NT2/D1 (cell line): ENCODE data around the gene RDH13.
"Not testable (repeated sequence)": the region's sequence is repeated elsewhere in the genome, so short reads cannot be mapped to it uniquely, and the experiment has no call there.

Source experiments
- DNase-seq: peaks from one replicate; pipeline ENCODE4 v3.0.0-alpha.2; 2011; ENCODE audit warnings: low read depth, low spot score
- H3K27me3 ChIP-seq: 2 replicates; pipeline ENCODE4 v1.6.0; 2011; ENCODE audit warnings: mild to moderate bottlenecking; ENCODE audit not compliant: insufficient read length, insufficient read depth
- H3K36me3 ChIP-seq: 2 replicates; pipeline ENCODE4 v1.6.1; 2011; ENCODE audit warnings: mild to moderate bottlenecking, low read length, mixed read lengths; ENCODE audit not compliant: insufficient read depth, insufficient read length
- H3K4me1 ChIP-seq: 2 replicates; pipeline ENCODE4 v1.5.1; 2011; ENCODE audit not compliant: insufficient read depth, insufficient read length
- H3K4me3 ChIP-seq: 2 replicates; pipeline ENCODE4 v1.5.1; 2011; ENCODE audit warnings: low read depth; ENCODE audit not compliant: insufficient read length
- H3K9ac ChIP-seq: 2 replicates; pipeline ENCODE4 v1.6.0; 2011; ENCODE audit warnings: low read depth; ENCODE audit not compliant: insufficient read length
- H3K9me3 ChIP-seq: 2 replicates; pipeline ENCODE4 v1.5.1; 2011; ENCODE audit warnings: mild to moderate bottlenecking, low read length; ENCODE audit not compliant: insufficient read depth
- SUZ12 ChIP-seq: IDR thresholded peaks from 2 replicates; pipeline ENCODE4 v1.6.1; 2011; ENCODE audit not compliant: insufficient read length, insufficient read depth; ENCODE audit errors: extremely low read depth
- YY1 ChIP-seq: IDR thresholded peaks from 2 replicates; pipeline ENCODE4 v1.6.1; 2011; ENCODE audit not compliant: insufficient read length, insufficient read depth
- ZNF274 ChIP-seq: IDR thresholded peaks from 2 replicates; pipeline ENCODE4 v1.6.1; 2011; ENCODE audit warnings: mild to moderate bottlenecking, low read depth, low read length

RDH13 gene, protein sequence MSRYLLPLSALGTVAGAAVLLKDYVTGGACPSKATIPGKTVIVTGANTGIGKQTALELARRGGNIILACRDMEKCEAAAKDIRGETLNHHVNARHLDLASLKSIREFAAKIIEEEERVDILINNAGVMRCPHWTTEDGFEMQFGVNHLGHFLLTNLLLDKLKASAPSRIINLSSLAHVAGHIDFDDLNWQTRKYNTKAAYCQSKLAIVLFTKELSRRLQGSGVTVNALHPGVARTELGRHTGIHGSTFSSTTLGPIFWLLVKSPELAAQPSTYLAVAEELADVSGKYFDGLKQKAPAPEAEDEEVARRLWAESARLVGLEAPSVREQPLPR

DNA sequence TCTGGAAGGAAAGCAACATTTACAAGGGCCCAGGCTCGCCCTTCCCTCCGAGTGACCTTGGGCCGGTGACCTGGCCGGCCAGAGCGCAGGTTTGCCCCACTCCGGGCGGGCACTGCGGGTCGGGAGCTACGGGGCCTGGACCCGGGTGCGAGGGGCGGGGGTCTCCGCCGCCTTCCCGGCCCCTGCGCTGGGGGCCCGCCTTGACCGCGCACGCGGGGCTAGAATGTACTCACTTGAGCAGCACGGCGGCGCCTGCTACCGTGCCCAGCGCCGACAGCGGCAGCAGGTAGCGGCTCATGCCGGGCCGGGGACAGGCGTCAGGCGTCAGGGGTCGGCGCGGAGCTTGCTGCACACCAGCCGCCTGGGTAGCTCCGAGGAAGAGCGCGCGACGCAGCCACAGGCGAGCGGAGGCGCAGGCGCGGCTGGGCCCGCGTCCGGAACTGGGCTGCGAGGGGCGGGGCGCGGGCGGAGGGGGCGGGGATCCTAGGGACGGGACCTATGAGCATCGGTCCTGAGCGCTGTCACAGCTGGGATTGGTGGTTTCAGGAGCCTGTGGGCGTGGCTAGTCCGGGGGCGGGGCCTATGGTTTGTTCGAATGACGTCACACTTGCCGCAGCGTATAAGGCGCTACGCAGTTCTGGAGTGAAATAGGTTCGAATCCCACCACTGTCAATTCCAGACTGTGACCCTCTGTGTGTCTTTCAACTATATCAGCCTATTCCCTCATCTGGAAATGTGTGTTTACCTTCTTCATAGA, at the start of gene RDH13:
RDH13 (minus strand) TSS at position 414 of the 757 bp plus-strand sequence; CDS start at position 298, 116 bp downstream.
- no peaks in the 10 kb centered on the region for H3K9me3 ChIP-seq
- H3K4me3 ChIP-seq, result peak within 1 kb of the TSS; percentile 56
- H3K9ac ChIP-seq, result peak within 1 kb of the TSS; percentile 72
- H3K27me3 ChIP-seq, result peaks cover 47% of the 10 kb centered on the region
- peaks cover 6% of the 10 kb centered on the region for H3K36me3 ChIP-seq
- TF ChIP-seq ZNF274 (no peak), SUZ12 (no peak), YY1 (no peak)
- H3K4me1 ChIP-seq, result peaks cover 4% of the 10 kb centered on the region
- DNase-seq, result peak; percentile 87

DNA sequence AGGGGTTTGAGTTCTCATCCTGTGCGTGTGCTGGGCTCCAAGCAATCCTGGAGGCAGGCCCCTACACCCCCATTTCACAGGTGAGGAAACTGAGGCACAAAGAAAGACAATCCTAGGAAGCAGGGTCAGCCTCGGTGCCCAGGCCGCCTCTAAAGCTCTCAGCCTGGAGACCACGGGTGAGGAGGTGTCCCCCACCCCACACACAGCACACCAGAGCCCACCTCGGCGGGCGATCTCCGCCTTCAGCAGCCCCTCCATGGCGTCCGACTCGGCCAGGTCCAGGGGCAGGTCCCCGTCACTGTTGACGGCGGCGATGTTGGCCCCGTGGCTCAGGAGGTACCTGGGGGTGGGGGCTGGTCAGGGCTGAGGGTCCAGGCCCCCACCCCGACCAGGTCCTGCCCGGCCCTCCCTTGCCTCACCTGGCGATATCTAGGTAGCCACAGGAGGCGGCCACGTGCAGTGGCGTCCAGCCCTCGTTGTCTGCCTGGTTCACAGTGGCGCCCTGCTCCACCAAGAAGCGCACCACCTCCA, 49.4 kb upstream of the RDH13 start:
- Histone ChIP-seq H3K4me3 (no peak overlapping the region), H3K9ac (no peak overlapping the region), H3K36me3 (peaks cover 38% of the 10 kb centered on the region), H3K4me1 (peaks cover 12% of the 10 kb centered on the region), H3K9me3 (no peaks in the 10 kb centered on the region), H3K27me3 (no peaks in the 10 kb centered on the region)
- TF ChIP-seq ZNF274, result no peak
- TF ChIP-seq SUZ12, result no peak
- no peak for TF ChIP-seq YY1
- no peak for DNase-seq

DNA sequence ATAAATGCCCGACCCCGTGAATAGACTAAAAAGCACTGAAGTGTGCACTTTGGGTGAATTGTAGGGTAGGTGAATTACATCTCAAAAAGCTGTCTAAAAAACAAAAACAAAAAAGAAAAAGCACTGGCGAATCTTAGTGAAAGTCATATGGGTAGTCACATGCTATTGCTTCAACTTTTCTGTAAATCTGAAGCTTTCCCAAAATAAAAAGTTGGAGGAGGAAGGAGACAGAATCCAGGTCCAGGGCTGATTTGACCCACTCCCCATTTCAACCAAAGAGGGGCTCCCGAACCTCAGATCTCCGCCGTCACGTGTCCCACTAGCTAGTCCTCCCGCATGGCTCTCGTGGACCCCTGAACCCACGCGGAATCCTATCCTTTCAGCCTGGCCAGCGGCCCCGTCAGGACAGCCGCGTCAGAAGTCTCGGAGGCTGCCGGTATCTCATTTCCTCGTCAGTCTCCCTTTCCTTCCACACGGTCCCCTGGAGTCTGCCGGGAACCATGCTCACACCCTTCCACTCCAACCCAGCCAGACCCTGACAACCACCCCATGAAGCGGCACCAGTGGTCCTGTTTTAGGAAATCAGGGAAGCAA, 48.4 kb upstream of the RDH13 start:
- H3K36me3 ChIP-seq, result peaks cover 44% of the 10 kb centered on the region
- no peak for TF ChIP-seq SUZ12
- no peak for TF ChIP-seq YY1
- TF ChIP-seq ZNF274, result no peak
- H3K4me1 ChIP-seq, result peaks cover 12% of the 10 kb centered on the region
- no peaks in the 10 kb centered on the region for H3K27me3 ChIP-seq
- H3K9me3 ChIP-seq, result no peaks in the 10 kb centered on the region
- no peak overlapping the region for H3K9ac ChIP-seq
- DNase-seq, result no peak
- H3K4me3 ChIP-seq, result no peak overlapping the region

DNA sequence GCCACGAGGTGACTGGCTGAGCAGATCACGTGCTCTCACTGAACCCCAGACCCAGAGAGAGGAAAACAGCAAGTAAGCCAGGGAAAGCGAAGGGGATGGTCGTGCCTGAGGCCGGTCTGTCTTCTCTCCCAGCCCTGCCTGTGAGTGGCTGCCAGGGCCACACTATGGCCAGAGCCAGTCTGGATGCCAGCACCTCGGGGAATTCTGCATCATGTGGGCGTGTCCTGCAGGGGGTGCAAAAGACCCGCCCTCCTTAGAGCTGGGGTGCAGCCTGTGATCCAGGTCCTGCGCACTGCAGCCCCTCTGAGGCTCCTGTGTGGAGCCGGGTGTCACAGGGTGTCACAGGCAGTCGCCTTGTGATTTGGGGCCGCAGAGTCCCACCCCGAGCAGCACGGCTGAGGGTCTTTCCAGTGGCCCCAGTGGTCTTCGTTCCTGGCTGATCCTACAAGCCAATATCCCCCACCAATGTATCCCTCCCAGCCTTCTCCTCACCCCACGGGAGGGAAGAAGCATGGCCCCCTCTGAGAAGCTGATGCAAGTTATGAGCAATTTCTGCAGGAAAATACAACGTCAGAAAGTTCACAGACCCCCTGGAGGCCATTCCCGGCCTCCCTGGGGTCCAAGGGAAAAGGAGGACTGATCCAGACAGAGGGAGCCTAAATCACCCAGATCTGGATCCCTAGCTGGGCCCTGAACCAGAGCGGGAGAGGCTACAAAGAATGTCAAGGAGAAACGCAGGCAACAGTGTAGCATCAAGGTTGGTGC, 46.8 kb upstream of the RDH13 start:
- Histone ChIP-seq H3K36me3 (peaks cover 42% of the 10 kb centered on the region), H3K9ac (no peak overlapping the region), H3K27me3 (no peaks in the 10 kb centered on the region)

DNA sequence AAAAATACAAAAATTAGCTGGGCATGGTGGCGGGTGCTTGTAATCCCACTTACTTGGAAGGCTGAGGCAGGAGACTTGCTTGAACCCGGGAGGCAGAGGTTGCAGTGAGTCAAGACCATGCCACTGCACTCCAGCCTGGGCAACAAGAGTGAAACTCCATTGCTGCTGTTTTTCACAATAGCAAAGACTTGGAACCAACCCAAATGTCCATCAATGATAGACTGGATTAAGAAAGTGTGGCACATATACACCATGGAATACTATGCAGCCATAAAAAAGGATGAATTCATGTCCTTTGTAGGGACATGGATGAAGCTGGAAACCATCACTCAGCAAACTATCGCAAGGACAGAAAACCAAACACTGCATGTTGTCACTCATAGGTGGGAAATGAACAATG, 44.3 kb upstream of the RDH13 start:
- peaks cover 50% of the 10 kb centered on the region for H3K36me3 ChIP-seq
- not testable (repeated sequence) for DNase-seq

More for the DNA sequence above, 46.8 kb upstream of the RDH13 start:
- DNase-seq, result no peak
- TF ChIP-seq ZNF274 (no peak), SUZ12 (no peak), YY1 (no peak)
- H3K4me1 ChIP-seq, result peaks cover 7% of the 10 kb centered on the region
- H3K9me3 ChIP-seq, result no peaks in the 10 kb centered on the region
- no peak overlapping the region for H3K4me3 ChIP-seq

DNA sequence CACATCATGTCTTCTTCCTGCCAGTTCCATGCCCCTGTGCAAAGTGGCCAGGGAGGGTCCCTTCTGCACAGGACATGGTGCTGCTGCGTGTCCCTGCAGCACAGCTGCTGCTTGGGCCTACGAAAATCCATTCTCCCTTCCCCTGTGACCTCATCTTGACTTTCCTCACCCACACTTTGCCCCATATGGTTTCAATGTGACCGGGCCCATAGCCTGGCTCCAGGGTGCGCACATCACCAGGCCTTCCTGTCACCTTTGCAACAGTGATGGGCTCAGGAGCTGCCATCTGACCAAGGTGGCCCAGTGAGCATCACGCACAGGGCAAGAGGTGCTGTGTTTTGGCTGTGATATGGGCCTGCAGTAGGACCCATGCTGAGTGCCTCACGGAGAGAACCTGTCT, 43.6 kb upstream of the RDH13 start:
- no peaks in the 10 kb centered on the region for H3K27me3 ChIP-seq
- no peaks in the 10 kb centered on the region for H3K4me1 ChIP-seq
- TF ChIP-seq YY1, result no peak
- no peak for TF ChIP-seq SUZ12
- TF ChIP-seq ZNF274, result no peak
- H3K9me3 ChIP-seq, result no peaks in the 10 kb centered on the region
- no peak for DNase-seq
- H3K36me3 ChIP-seq, result peaks cover 49% of the 10 kb centered on the region
- H3K4me3 ChIP-seq, result no peak overlapping the region
- H3K9ac ChIP-seq, result no peak overlapping the region

More for the DNA sequence above, 44.3 kb upstream of the RDH13 start:
- H3K4me1 ChIP-seq, H3K27me3 ChIP-seq, H3K9ac ChIP-seq, H3K4me3 ChIP-seq, H3K9me3 ChIP-seq: not testable (repeated sequence)
